Esophagus squamous epithelium (tissue), 5 donors: ENCODE results near the gene GALNT7. TPM values are rescaled to one million over a fixed set of nuclear protein-coding genes. Genes with fewer than 3 reads are reported as not detected.

Experiments
- DNase-seq: peaks from one replicate; lab custom pipeline; 2025; lab: John Stamatoyannopoulos, UW
- H3K27ac ChIP-seq, 4 donors: fragments of 200-600 bp; sonication (generic); one replicate each; pipeline ENCODE4 v1.5.1; 2016 to 2019; ENCODE audit warnings: mild to moderate bottlenecking in 1 of 4
- H3K27me3 ChIP-seq, 4 donors: fragments of 200-600 bp; sonication (generic); 1 replicate in 3 of 4; 2 replicates in 1 of 4; pipeline versions ENCODE4 v1.5.1 to v1.6.0; 2017 to 2021; ENCODE audit warnings: antibody characterized with exemption in 1 of 4
- H3K36me3 ChIP-seq, 3 donors: fragments of 200-600 bp; sonication (generic); one replicate each; pipeline ENCODE4 v1.5.1; 2016 to 2019
- H3K4me1 ChIP-seq, 3 donors: fragments of 200-600 bp; sonication (generic); one replicate each; pipeline ENCODE4 v1.5.1; 2017 to 2019
- H3K4me3 ChIP-seq, 4 donors: fragments of 200-600 bp; sonication (generic); 1 replicate in 3 of 4; 2 replicates in 1 of 4; pipeline ENCODE4 v1.5.1; 2016 to 2019; ENCODE audit warnings: mild to moderate bottlenecking in 2 of 4, moderate library complexity in 1 of 4
- H3K9me3 ChIP-seq, 3 donors: fragments of 200-600 bp; sonication (generic); one replicate each; pipeline ENCODE4 v1.5.1; 2016 to 2019
- POLR2A ChIP-seq, 4 donors: fragments of 450-650 bp; IDR thresholded peaks; one replicate each; pipeline ENCODE4 v1.6.1; 2017; ENCODE audit warnings: antibody characterized with exemption in 4 of 4, mild to moderate bottlenecking in 4 of 4, moderate library complexity in 3 of 4
- WGBS, 2 donors: methylation state at CpG; one replicate each; pipeline ENCODE4 v1.1.5; 2018; 5-methylcytosine and 5-hydroxymethylcytosine counted together
- intact Hi-C: fragments of 100-400 bp; cut with DNase I; formaldehyde crosslinking; loops from one replicate; pipeline ENCODE4 v1.15.0; 2022
- total RNA-seq, 4 donors: library from RNA; depleted of rRNA; stranded (reverse); fragments of >200 nt; gene quantifications; one replicate each; pipeline ENCODE4 v1.1.0, GENCODE V29; 2016
- TF ChIP-seq, protein P1 (sequence below), 6 experiments: fragments of 450-650 bp in 4 of 6; fragments of 200-600 bp in 2 of 6; sonication (generic) in 2 of 6; IDR thresholded peaks; one replicate each; pipeline ENCODE4 v1.5.1; 2016 to 2019; ENCODE audit warnings: antibody characterized with exemption in 6 of 6, mild to moderate bottlenecking in 4 of 6, moderate library complexity in 4 of 6
- donor health status: DM: yes; HTN: yes; CAD: no.

GALNT7 gene
- total RNA-seq, 4 donors from 2014 or later = 17.9 to 33.8 (median 23.6) TPM

DNA sequence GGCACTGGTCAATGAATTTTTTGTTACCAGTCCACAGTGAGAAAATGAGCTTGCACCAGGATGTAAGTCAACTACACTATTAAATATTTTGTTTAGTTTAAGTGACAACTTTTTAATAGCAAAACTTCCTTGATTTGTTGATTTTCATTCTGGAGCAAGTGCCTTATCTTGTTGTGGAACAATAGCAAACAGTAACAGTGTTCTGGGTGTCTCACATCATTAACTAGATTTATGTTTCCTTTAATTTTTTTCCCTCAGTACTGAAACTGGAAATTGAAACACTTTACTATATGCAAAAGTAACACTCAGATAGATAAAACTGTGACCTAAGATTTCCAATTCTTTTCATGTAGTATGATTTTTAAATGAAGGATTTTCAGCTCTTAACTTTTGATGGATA lies 80.1 kb downstream of the GALNT7 start:
- intact Hi-C loops = no loop called here
- no peak overlapping the region for H3K27ac ChIP-seq
- no peak for DNase-seq
- H3K9me3 ChIP-seq = no peaks in the 10 kb centered on the region
- TF ChIP-seq POLR2A (IDR thresholded peaks at IDR 0.05) = no peak
- TF ChIP-seq, protein P1, sequence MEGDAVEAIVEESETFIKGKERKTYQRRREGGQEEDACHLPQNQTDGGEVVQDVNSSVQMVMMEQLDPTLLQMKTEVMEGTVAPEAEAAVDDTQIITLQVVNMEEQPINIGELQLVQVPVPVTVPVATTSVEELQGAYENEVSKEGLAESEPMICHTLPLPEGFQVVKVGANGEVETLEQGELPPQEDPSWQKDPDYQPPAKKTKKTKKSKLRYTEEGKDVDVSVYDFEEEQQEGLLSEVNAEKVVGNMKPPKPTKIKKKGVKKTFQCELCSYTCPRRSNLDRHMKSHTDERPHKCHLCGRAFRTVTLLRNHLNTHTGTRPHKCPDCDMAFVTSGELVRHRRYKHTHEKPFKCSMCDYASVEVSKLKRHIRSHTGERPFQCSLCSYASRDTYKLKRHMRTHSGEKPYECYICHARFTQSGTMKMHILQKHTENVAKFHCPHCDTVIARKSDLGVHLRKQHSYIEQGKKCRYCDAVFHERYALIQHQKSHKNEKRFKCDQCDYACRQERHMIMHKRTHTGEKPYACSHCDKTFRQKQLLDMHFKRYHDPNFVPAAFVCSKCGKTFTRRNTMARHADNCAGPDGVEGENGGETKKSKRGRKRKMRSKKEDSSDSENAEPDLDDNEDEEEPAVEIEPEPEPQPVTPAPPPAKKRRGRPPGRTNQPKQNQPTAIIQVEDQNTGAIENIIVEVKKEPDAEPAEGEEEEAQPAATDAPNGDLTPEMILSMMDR (IDR thresholded peaks at IDR 0.05) = no peak
- peaks cover 0 to 30% (median 4%) of the 10 kb centered on the region in 3 donors for H3K4me1 ChIP-seq
- H3K4me3 ChIP-seq = no peak overlapping the region
- H3K36me3 ChIP-seq = peaks cover 0 to 7% (median 0%) of the 10 kb centered on the region in 3 donors
- H3K27me3 ChIP-seq = no peaks in the 10 kb centered on the region

DNA sequence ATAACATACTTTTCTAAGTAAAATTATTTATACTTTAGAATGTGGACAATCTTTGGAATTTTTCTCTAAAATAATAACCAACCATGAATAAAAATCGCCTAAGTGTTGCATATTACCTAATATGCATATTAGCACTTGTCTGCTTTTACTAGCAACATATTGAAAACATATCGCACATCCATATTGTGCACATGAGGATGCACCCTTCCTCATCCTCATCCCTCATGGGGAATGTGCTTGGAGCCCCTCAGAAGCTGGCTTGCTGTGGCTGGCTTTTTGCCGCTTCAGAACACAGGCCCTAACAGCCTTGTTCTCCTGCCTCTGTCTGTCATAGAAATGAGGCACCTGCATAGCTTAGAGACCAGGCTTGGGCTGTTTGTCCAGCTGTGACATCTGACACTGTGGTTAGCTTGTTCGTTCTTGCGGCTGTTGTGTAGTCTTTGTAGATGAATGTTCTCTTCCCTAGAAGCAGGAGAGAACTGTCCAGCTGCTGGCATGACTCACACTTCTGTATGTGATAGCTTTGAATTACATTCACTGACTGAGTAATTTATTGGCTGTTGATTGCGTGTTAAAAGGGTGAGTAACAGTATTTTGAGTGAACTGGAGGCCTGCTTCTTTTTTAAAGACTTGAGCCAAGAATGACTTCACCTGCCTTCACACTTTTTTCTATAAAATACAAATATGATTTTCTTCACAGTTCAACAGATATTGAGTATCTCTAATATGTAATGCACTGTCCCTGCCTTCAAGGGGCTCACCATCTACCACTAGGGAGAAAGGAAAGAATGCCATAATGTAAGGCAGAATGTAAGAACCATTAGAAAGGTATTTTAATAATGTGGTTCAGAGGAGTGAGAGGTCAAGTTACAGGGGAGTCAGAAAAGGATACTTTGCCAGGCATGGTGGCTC lies 83.7 kb downstream of the GALNT7 start:
- TF ChIP-seq, protein P1 (IDR thresholded peaks at IDR 0.05) = no peak
- TF ChIP-seq POLR2A (IDR thresholded peaks at IDR 0.05) = no peak
- no peak for DNase-seq
- Histone ChIP-seq H3K36me3 (peaks cover 0 to 7% (median 0%) of the 10 kb centered on the region in 3 donors), H3K27me3 (no peaks in the 10 kb centered on the region), H3K4me1 (peaks cover 0 to 27% (median 4%) of the 10 kb centered on the region in 3 donors), H3K9me3 (no peaks in the 10 kb centered on the region), H3K27ac (no peak overlapping the region), H3K4me3 (no peak overlapping the region)
- intact Hi-C loops = loop anchor here (10.0 kb wide), 1 partner anchor 77 kb away; no protein-coding TSS in a partner anchor
- WGBS, 2 donors = 30 to 34% methylated on average over 5 of the region's 6 CpGs

DNA sequence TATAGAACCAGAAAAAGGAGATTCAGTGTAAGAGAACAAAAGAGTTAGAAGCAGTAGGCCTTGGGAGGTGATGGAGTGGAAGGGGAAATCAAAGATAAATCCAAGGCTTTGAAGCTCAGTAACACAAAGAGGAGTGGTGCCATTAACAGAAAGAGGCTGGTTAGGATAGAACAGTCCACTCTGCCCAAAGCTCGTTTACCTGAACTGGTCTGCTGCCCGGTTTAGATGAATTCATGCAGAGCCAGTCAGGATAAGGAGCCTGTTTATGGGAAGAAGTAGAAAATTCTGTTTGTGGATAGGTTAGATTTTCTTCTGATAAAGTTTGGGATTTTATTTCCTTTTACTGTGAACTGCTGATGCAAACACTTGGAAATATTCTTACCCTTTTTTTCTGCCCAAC lies 85.0 kb downstream of the GALNT7 start:
- Histone ChIP-seq H3K4me1 (peaks cover 0 to 24% (median 4%) of the 10 kb centered on the region in 3 donors), H3K27ac (no peak overlapping the region), H3K9me3 (no peaks in the 10 kb centered on the region), H3K36me3 (no peaks in the 10 kb centered on the region), H3K4me3 (no peak overlapping the region), H3K27me3 (no peaks in the 10 kb centered on the region)
- DNase-seq = no peak
- intact Hi-C loops = loop anchor here (10.0 kb wide), 1 partner anchor 79 kb away; no protein-coding TSS in a partner anchor
- WGBS, 2 donors = 76 to 78% methylated on average over 2 of the region's 2 CpGs
- TF ChIP-seq, protein P1 (IDR thresholded peaks at IDR 0.05) = no peak
- TF ChIP-seq POLR2A (IDR thresholded peaks at IDR 0.05) = no peak

DNA sequence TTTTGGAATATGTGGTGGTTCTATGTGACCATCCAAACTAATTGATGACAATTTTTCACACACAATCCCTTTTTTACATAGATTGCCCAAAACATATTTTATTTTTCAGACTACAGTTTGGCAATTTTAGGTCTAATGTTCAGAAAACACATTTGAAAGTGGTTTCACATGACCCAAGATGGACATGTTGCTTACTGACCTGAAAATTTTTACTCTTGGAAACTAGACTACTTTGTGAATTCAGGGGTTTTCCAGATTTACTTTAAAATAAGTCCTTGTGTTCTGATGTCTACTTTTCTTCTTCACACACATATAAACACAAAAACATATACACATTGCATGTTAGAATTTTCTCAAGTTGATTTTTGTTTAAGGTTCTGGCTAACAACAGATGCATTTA lies 86.0 kb downstream of the GALNT7 start:
- TF ChIP-seq, protein P1 (IDR thresholded peaks at IDR 0.05) = no peak
- no peak for TF ChIP-seq POLR2A (IDR thresholded peaks at IDR 0.05)
- H3K4me3 ChIP-seq = no peak overlapping the region
- H3K27ac ChIP-seq = no peak overlapping the region
- intact Hi-C loops = loop anchor here (5.0 to 10.0 kb wide), 2 partner anchors 80 to 237 kb away; no protein-coding TSS in a partner anchor
- DNase-seq = no peak
- no peaks in the 10 kb centered on the region for H3K36me3 ChIP-seq
- H3K27me3 ChIP-seq = no peaks in the 10 kb centered on the region
- peaks cover 0 to 15% (median 4%) of the 10 kb centered on the region in 3 donors for H3K4me1 ChIP-seq
- H3K9me3 ChIP-seq = no peaks in the 10 kb centered on the region

DNA sequence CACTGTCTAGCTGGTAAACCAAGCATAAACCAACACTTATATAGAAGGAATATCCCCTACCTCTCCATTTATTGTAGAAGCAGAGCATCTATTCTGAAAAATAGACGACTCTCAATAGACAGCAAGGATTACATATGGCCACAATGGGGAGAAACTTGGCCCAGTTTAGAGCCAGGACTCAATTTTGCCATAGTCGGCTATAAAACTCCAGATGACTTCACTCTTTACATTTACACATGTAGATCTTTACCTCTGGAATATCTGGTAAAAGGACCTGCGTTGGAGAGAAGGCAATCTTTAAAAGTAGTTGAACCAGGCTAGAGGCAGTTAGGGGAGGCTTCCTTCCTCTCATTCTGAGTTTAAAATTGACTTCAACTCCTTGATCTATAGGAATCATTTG lies 88.2 kb downstream of the GALNT7 start:
- Histone ChIP-seq H3K36me3 (no peaks in the 10 kb centered on the region), H3K27ac (no peak overlapping the region), H3K4me3 (no peak overlapping the region), H3K4me1 (peaks cover 0 to 11% (median 4%) of the 10 kb centered on the region in 3 donors), H3K27me3 (no peaks in the 10 kb centered on the region), H3K9me3 (no peaks in the 10 kb centered on the region)
- 75 to 81% methylated on average over 3 of the region's 3 CpGs for WGBS, 2 donors
- intact Hi-C loops = loop anchor here (5.0 to 10.0 kb wide), 2 partner anchors 82 to 240 kb away; no protein-coding TSS in a partner anchor
- TF ChIP-seq, protein P1 (IDR thresholded peaks at IDR 0.05) = no peak
- TF ChIP-seq POLR2A (IDR thresholded peaks at IDR 0.05) = no peak
- no peak for DNase-seq
